ENCODE measurements around the gene TFCP2L1. TPM values are rescaled to one million over a fixed set of nuclear protein-coding genes. Genes with fewer than 3 reads are reported as not detected.

Gene TFCP2L1
- total and polyA plus RNA-seq, 8 donors, result 2.0 to 7.7 (median 4.5) TPM

GRCh38 chr2:121295911-121296650 lies 11.1 kb upstream of the TFCP2L1 start:
- DNase-seq (peak in 1 of 6 donors; percentile 58), FAIRE-seq (no peak), ATAC-seq (no peak)
- H3K27ac ChIP-seq, result no peak overlapping the region
- TF ChIP-seq CTCF (IDR thresholded peaks at IDR 0.05), result no peak
- H3K4me1 ChIP-seq, result peaks cover 0 to 7% (median 0%) of the 10 kb centered on the region in 3 donors
- H3K4me3 ChIP-seq, result no peak overlapping the region
- H3K36me3 ChIP-seq, result no peaks in the 10 kb centered on the region
- no peaks in the 10 kb centered on the region for H3K9me3 ChIP-seq
- intact Hi-C loops (cut with DNase I), result no loop called here
- WGBS, 2 donors, result 89 to 96% methylated on average over 7 of the region's 7 CpGs
- H3K27me3 ChIP-seq, result no peaks in the 10 kb centered on the region

GRCh38 chr2:121294881-121295840 lies 10.2 kb upstream of the TFCP2L1 start:
- Histone ChIP-seq H3K27ac (no peak overlapping the region), H3K27me3 (no peaks in the 10 kb centered on the region), H3K9me3 (no peaks in the 10 kb centered on the region), H3K4me1 (peaks cover 0 to 7% (median 0%) of the 10 kb centered on the region in 3 donors), H3K4me3 (no peak overlapping the region), H3K36me3 (no peaks in the 10 kb centered on the region)
- no peak for FAIRE-seq
- TF ChIP-seq CTCF (IDR thresholded peaks at IDR 0.05), result no peak
- intact Hi-C loops (cut with DNase I), result no loop called here
- DNase-seq, result peak in 1 of 6 donors; percentile 63
- no peak for ATAC-seq
- 79 to 86% methylated on average over 9 of the region's 9 CpGs for WGBS, 2 donors

GRCh38 chr2:121293450-121294325 lies 8.7 kb upstream of the TFCP2L1 start:
- no peaks in the 10 kb centered on the region for H3K9me3 ChIP-seq
- FAIRE-seq (no peak), DNase-seq (peak; percentile 68 to 90 (median 76)), ATAC-seq (peak; percentile 86 to 93 (median 88))
- TF ChIP-seq CTCF (IDR thresholded peaks at IDR 0.05), result no peak
- H3K27me3 ChIP-seq, result no peaks in the 10 kb centered on the region
- WGBS, 2 donors, result 48 to 53% methylated on average over 14 of the region's 14 CpGs
- H3K36me3 ChIP-seq, result no peaks in the 10 kb centered on the region
- no peak overlapping the region for H3K4me3 ChIP-seq
- peaks cover 0 to 7% (median 0%) of the 10 kb centered on the region in 3 donors for H3K4me1 ChIP-seq
- no peak overlapping the region for H3K27ac ChIP-seq
- intact Hi-C loops (cut with DNase I), result no loop called here

GRCh38 chr2:121291251-121291580 lies 6.2 kb upstream of the TFCP2L1 start:
- Histone ChIP-seq H3K36me3 (no peaks in the 10 kb centered on the region), H3K27ac (no peak overlapping the region), H3K4me3 (no peak overlapping the region), H3K9me3 (no peaks in the 10 kb centered on the region), H3K4me1 (peaks cover 0 to 7% (median 0%) of the 10 kb centered on the region in 3 donors), H3K27me3 (no peaks in the 10 kb centered on the region)
- 92 to 95% methylated on average over 5 of the region's 5 CpGs for WGBS, 2 donors
- ATAC-seq (no peak), DNase-seq (no peak), FAIRE-seq (no peak)
- intact Hi-C loops (cut with DNase I), result no loop called here
- TF ChIP-seq CTCF (IDR thresholded peaks at IDR 0.05), result no peak

All from pancreas (tissue), 10 donors.